Prostate gland (tissue), 2 donors: Measurements from ENCODE around the gene AMY2A.
"Not testable (repeated sequence)": the region's sequence is repeated elsewhere in the genome, so short reads cannot be mapped to it uniquely, and the experiment has no call there.

Source experiments
- POLR2A ChIP-seq: fragments of 450-650 bp; IDR thresholded peaks from one replicate; pipeline ENCODE4 v1.6.1; 2016; ENCODE audit warnings: antibody characterized with exemption, mild to moderate bottlenecking
- POLR2AphosphoS5 ChIP-seq: sonication (generic); formaldehyde crosslinking; IDR thresholded peaks from one replicate; pipeline ENCODE4 v1.6.1; 2017; ENCODE audit warnings: antibody characterized with exemption
- TF ChIP-seq, protein P1 (sequence below), 4 experiments: fragments of 200-600 bp in 2 of 4; fragments of 450-650 bp in 2 of 4; sonication (generic) in 2 of 4; IDR thresholded peaks; 1 replicate in 3 of 4; 2 replicates in 1 of 4; pipeline ENCODE4 v1.5.1; 2016 to 2019; ENCODE audit warnings: antibody characterized with exemption in 4 of 4, mild to moderate bottlenecking in 2 of 4, moderate library complexity in 2 of 4

DNA sequence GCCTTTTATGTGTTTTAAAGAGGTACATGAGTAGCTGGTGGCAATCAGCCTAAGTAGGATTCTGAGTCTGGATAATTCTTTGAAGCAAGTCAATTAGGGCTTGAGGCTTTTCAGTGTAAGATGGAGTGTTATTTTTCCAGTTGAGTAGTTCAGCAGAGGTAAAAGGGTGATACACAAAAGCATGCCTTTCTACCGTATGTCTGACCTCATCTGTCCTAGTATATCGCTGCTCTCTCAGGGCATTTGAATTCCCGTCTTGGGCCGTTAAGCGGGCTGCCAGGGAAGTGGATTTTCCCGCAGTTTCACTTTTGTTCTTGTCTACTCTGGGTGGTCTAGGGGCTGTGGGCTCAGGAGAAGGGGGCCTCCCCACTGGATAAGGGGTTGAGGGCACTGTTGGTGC is 36.9 kb downstream of the AMY2A start:
- TF ChIP-seq, protein P1, sequence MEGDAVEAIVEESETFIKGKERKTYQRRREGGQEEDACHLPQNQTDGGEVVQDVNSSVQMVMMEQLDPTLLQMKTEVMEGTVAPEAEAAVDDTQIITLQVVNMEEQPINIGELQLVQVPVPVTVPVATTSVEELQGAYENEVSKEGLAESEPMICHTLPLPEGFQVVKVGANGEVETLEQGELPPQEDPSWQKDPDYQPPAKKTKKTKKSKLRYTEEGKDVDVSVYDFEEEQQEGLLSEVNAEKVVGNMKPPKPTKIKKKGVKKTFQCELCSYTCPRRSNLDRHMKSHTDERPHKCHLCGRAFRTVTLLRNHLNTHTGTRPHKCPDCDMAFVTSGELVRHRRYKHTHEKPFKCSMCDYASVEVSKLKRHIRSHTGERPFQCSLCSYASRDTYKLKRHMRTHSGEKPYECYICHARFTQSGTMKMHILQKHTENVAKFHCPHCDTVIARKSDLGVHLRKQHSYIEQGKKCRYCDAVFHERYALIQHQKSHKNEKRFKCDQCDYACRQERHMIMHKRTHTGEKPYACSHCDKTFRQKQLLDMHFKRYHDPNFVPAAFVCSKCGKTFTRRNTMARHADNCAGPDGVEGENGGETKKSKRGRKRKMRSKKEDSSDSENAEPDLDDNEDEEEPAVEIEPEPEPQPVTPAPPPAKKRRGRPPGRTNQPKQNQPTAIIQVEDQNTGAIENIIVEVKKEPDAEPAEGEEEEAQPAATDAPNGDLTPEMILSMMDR (IDR thresholded peaks at IDR 0.05): not testable (repeated sequence)
- not testable (repeated sequence) for TF ChIP-seq POLR2A, POLR2AphosphoS5
